ENCODE results near the gene SPCS2. TPM values are rescaled to one million over a fixed set of nuclear protein-coding genes. Genes with fewer than 3 reads are reported as not detected.

The SPCS2 gene
- total RNA-seq, 1 donor: 10.9 TPM

GRCh38 chr11:75004215-75004614 is 55.1 kb downstream of the SPCS2 start:
- no peak for DNase-seq (ENCODE audit: insufficient read length, low spot score, missing footprints)
- peaks cover 29% of the 10 kb centered on the region for H3K36me3 ChIP-seq (ENCODE audit: insufficient read depth, low read length)
- H4K20me1 ChIP-seq (ENCODE audit: insufficient read depth, low read length): no peaks in the 10 kb centered on the region
- no peaks in the 10 kb centered on the region for H3K27me3 ChIP-seq (ENCODE audit: insufficient read depth, low read length)
- H3K4me3 ChIP-seq (ENCODE audit: insufficient read depth, low read length): no peak overlapping the region
- H3K79me2 ChIP-seq (ENCODE audit: insufficient read depth, low read length): no peaks in the 10 kb centered on the region
- TF ChIP-seq, protein P1, sequence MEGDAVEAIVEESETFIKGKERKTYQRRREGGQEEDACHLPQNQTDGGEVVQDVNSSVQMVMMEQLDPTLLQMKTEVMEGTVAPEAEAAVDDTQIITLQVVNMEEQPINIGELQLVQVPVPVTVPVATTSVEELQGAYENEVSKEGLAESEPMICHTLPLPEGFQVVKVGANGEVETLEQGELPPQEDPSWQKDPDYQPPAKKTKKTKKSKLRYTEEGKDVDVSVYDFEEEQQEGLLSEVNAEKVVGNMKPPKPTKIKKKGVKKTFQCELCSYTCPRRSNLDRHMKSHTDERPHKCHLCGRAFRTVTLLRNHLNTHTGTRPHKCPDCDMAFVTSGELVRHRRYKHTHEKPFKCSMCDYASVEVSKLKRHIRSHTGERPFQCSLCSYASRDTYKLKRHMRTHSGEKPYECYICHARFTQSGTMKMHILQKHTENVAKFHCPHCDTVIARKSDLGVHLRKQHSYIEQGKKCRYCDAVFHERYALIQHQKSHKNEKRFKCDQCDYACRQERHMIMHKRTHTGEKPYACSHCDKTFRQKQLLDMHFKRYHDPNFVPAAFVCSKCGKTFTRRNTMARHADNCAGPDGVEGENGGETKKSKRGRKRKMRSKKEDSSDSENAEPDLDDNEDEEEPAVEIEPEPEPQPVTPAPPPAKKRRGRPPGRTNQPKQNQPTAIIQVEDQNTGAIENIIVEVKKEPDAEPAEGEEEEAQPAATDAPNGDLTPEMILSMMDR (IDR thresholded peaks at IDR 0.05; ENCODE audit: extremely low read depth, low read depth, low read length): no peak
- no peak overlapping the region for H3K27ac ChIP-seq (ENCODE audit: low read depth, low read length)
- no peak overlapping the region for H3K4me2 ChIP-seq (ENCODE audit: insufficient read depth, low read length)
- no peak overlapping the region for H2AFZ ChIP-seq (ENCODE audit: low read length)
- H3K4me1 ChIP-seq (ENCODE audit: insufficient read depth, low read length): no peaks in the 10 kb centered on the region
- H3K9me3 ChIP-seq (ENCODE audit: low read depth, low read length): no peaks in the 10 kb centered on the region

GRCh38 chr11:75011357-75011756 is 62.3 kb downstream of the SPCS2 start:
- DNase-seq (ENCODE audit: insufficient read length, low spot score, missing footprints): no peak
- Histone ChIP-seq H3K4me1 (ENCODE audit: insufficient read depth, low read length) (peaks cover 18% of the 10 kb centered on the region), H3K36me3 (ENCODE audit: insufficient read depth, low read length) (peaks cover 22% of the 10 kb centered on the region), H2AFZ (ENCODE audit: low read length) (no peak overlapping the region), H3K9me3 (ENCODE audit: low read depth, low read length) (no peaks in the 10 kb centered on the region), H3K79me2 (ENCODE audit: insufficient read depth, low read length) (no peaks in the 10 kb centered on the region), H3K27ac (ENCODE audit: low read depth, low read length) (no peak overlapping the region), H3K4me3 (ENCODE audit: insufficient read depth, low read length) (no peak overlapping the region), H3K4me2 (ENCODE audit: insufficient read depth, low read length) (no peak overlapping the region), H4K20me1 (ENCODE audit: insufficient read depth, low read length) (no peaks in the 10 kb centered on the region), H3K27me3 (ENCODE audit: insufficient read depth, low read length) (no peaks in the 10 kb centered on the region)
- TF ChIP-seq, protein P1 (IDR thresholded peaks at IDR 0.05; ENCODE audit: extremely low read depth, low read depth, low read length): no peak

GRCh38 chr11:75011872-75012271 is 62.8 kb downstream of the SPCS2 start:
- TF ChIP-seq, protein P1 (IDR thresholded peaks at IDR 0.05; ENCODE audit: extremely low read depth, low read depth, low read length): no peak
- H3K27ac ChIP-seq (ENCODE audit: low read depth, low read length): no peak overlapping the region
- DNase-seq (ENCODE audit: insufficient read length, low spot score, missing footprints): no peak
- H3K4me1 ChIP-seq (ENCODE audit: insufficient read depth, low read length): peaks cover 18% of the 10 kb centered on the region
- no peaks in the 10 kb centered on the region for H3K79me2 ChIP-seq (ENCODE audit: insufficient read depth, low read length)
- H2AFZ ChIP-seq (ENCODE audit: low read length): no peak overlapping the region
- H3K27me3 ChIP-seq (ENCODE audit: insufficient read depth, low read length): no peaks in the 10 kb centered on the region
- no peak overlapping the region for H3K4me3 ChIP-seq (ENCODE audit: insufficient read depth, low read length)
- H3K4me2 ChIP-seq (ENCODE audit: insufficient read depth, low read length): no peak overlapping the region
- no peaks in the 10 kb centered on the region for H3K9me3 ChIP-seq (ENCODE audit: low read depth, low read length)
- no peaks in the 10 kb centered on the region for H4K20me1 ChIP-seq (ENCODE audit: insufficient read depth, low read length)
- H3K36me3 ChIP-seq (ENCODE audit: insufficient read depth, low read length): peaks cover 17% of the 10 kb centered on the region

DNA sequence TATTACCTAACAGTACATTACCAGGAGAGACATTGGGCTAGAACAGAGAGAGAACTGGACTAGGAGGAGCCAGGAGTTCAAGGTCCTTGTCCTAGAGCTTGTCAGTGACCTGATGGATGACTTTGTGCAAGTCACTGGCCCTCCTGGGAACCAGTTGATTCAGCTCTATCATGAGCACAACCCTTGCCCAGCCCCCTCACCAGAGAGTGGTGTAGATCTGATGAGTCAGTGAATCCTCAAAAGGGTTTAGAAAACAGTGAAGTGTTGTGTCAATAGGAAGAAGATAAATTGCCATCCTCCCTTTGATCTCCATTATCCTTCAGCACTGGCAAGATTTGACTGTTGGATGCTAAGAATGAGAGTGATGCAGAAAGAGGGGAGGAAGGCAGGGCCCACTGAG is 64.0 kb downstream of the SPCS2 start:
- TF ChIP-seq, protein P1 (IDR thresholded peaks at IDR 0.05; ENCODE audit: extremely low read depth, low read depth, low read length): no peak
- peaks cover 13% of the 10 kb centered on the region for H3K36me3 ChIP-seq (ENCODE audit: insufficient read depth, low read length)
- peaks cover 18% of the 10 kb centered on the region for H3K4me1 ChIP-seq (ENCODE audit: insufficient read depth, low read length)
- no peak overlapping the region for H2AFZ ChIP-seq (ENCODE audit: low read length)
- H3K4me3 ChIP-seq (ENCODE audit: insufficient read depth, low read length): no peak overlapping the region
- no peaks in the 10 kb centered on the region for H3K79me2 ChIP-seq (ENCODE audit: insufficient read depth, low read length)
- H4K20me1 ChIP-seq (ENCODE audit: insufficient read depth, low read length): no peaks in the 10 kb centered on the region
- no peaks in the 10 kb centered on the region for H3K27me3 ChIP-seq (ENCODE audit: insufficient read depth, low read length)
- no peaks in the 10 kb centered on the region for H3K9me3 ChIP-seq (ENCODE audit: low read depth, low read length)
- no peak overlapping the region for H3K4me2 ChIP-seq (ENCODE audit: insufficient read depth, low read length)
- no peak overlapping the region for H3K27ac ChIP-seq (ENCODE audit: low read depth, low read length)
- peak; percentile 75 for DNase-seq (ENCODE audit: insufficient read length, low spot score, missing footprints)

Measured in osteoblast (primary cell).